DMS 273 (cell line): Measurements from ENCODE around the gene IL1RN.

Experiments
- DNase-seq: peaks from one replicate; lab custom pipeline; 2025; ENCODE audit not compliant: unreplicated experiment; lab: John Stamatoyannopoulos, UW

The IL1RN gene

DNA sequence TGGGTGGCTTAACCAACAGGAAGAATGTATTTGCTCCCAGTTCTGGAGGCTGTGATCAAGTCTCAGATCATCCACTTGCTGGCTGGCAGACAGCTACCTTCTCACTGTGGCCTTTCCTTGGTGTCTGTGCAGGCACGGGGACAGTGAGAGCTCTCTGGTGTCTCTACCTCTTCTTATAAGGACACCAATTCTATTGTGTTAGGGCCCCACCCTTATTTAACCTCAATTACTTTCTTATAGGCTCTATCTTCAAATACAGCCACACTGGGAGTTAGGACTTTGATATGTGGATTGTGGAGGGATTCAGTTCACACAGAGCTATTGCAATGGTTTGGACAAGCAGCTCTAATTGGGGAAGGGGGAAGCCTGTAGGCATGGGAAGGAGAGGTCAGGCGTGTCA lies 25.3 kb upstream of the IL1RN start:
- DNase-seq, result no peak

DNA sequence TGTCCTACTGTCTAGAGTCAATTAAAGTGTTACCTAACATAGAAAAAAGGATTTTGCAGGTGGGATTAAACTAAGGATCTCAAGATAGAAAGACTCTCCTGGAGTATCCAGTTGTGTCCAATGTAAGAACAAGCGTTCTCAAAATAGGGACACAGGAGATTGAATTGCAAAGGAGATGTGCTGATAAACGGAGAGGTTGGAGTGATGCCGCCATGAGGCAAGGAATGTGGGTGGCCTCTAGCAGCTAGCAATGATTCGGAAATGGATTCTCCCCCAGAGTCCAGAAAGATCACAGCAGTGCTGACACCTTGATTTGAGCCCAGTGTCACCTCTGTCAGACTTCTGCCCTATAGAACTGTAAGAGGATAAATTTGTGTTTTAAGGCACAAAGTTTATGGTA lies 24.1 kb upstream of the IL1RN start:
- DNase-seq, result no peak

DNA sequence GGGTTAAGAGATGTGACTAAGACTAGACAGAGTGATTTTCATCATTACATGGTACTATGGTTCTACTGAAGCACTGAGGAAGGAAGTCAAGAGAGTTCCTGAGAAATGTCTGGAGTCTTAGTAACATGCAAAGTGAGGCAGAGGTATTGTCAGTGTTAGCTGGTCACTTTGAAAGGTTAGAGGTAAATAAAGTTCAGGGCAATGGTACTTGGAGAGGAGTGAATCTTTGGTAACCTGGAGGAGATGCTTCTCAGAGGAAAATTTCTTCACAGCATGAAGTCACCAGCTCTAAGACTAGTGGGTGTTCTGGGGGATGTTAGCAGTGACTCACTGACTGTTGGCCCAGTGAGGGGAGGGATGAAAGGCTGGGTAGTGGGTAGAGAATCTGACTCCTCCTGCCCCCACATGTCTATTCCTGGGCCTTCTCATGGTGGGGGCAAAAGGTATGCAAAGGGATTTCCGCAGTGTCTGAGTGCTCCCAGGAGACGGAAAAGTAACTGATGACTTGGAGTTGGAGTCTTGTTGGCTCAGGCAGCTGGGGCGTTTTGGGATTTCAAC lies 23.3 kb upstream of the IL1RN start:
- no peak for DNase-seq

DNA sequence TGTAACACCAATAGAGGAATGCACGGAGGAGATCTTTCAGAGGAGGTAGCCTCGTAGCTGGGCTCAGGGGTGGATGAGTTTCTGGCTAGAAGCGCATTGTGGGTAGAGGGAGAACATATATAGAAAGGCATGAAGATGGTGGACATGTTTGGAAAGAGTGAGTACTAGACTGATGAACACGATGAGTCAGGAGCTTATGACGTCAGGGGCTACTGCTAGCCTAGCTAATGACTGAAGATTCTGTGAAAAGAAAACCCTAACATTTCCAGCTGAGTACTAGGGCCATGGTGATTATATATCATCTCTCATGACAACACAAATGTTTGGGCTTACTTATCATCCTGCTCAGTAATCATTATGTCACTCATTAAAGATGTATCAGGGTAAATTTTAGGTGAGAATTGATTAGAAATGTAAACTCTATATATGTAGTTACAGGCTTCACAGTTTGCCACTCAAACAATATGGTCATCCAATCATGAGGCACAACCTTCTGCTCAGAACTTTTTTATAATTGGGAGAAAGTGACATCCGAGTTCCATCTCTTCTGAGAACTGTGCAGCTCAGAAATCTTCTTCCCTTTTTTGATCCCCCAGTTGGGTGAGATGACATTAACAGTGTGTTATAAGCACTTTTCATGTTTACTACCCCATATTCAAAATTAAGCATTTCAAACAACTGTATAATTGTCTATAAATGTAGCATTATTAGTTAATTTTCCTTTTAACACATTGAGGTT lies 22.2 kb upstream of the IL1RN start:
- no peak for DNase-seq

DNA sequence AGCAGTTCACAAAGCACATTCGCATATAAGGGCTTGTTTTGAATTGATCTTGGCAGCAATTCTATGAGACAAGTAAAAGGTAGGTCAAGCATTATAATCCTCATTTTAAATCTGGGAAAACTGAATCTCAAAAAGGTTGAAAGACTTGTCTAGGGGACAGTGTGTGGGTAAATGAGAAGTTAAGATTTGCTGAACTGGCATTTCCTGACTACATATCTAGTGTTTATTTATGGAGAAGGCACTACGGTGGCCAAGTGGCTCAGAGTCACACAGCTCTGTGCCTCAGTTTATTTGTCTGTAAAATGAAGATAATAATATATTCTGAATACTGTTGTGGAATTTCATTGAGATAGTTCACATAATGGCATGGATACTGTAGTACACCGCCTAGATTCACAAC lies 16.3 kb upstream of the IL1RN start:
- DNase-seq, result no peak

DNA sequence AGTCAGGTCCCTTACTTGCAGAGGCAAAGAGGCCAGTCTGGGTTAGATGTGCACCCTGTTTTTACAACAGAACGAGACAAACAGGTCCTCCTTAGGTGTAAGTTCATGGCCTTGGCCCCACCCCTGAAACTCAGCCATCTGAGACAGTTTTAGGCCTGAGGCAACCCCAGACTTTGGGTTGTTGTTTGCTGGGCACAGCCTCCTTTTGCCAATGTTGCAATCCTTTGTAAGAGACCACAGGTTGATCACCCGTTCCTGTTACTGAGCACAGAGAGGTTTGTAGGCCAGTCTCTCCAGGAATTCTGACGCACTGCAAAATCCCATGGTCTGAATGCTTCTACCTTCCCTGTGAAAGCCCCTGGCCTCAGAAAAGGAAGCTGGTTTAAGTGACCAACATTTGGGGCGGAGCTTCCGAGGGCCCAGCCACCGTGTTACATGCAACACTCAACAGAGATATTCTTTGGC lies 15.5 kb upstream of the IL1RN start:
- DNase-seq, result no peak

DNA sequence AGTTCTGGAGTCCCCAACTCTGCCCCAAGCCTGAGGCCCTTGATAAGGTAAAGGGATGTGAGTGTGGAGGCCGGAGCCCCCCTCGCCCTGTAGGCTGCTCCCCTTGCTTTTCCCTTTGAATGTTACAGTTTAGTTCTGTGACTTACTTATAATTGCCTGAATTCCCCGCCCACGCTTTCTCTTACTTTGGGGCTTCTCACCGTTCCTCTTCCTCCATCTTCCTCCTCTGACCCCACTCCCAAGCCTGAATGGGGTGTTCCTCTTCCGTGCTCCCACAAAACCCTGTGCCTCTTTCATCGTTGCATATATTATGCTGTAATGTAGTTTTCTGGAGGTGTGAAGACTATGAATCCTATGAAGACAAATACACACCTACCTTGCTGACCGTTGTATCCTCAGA lies 15.0 kb upstream of the IL1RN start:
- DNase-seq, result no peak

DNA sequence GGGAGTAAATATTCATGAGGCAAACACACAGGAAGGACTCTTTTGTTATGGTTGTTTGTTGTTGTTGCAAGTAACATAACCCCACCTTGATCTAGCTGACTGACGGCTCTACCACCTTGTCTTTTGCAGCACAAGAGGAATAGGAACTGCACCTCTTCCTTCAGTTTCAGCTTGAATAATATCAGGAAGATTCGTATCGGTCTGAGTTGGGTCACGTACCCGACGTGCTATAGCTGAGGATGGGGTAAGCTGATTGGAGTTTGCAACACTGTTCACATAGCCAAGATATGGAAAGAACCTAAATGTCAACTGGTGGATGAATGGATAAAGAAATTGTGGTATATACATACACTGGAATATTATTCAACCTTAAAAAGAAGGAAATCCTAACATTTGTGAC lies 14.5 kb upstream of the IL1RN start:
- DNase-seq, result no peak

DNA sequence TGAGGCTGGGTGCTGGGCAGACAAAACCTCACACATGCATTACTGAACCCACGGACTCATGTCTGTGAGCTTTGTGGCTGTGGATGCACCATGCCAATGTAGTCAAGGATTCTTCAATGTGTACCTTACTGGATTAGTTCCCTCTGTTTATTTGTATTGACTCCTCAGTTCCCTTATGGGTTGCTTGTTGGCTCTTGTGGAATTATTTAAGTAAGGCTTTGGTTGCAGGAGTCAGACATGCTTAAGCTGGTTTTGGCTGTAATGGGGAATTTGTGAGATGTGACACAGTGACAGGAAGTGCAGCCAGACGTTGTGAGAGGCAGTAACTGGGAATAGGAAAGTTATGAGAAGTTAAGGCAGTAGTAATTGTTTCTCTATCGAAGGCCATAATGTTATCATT lies 13.6 kb upstream of the IL1RN start:
- DNase-seq, result no peak

DNA sequence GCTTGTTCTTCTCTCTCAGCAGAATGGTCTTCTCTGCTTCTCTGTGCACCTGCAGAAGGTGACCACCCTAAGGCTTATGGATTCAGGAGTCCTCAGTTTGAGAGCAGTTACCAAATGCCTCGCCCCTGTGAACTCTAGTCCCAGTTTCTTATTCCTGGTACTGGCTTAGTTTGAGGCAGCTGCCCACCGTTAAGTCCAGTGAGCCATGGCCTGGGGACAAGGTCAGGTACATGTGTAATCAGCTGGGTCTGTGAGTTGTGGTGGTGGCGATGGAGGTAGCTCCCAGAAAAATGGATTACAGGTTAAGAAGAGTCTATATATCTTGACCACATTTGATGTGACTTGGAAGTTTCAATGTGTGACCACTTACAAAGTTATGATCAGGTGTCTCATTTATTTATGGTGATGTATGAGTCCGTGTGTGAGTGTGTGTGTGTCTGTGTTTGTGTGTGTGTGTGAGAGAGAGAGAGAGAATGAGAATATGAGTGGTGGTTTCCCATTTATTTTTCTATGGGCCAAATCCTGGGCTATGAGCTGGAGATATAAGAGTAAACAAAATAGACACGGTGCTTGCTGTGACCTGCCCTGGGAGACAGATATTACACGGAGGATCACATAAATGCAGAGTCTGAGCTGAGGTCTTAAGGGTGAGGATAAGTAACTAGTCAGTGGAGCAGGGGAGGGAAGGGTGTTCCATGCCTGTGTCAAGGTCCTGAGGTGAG lies 13.0 kb upstream of the IL1RN start:
- DNase-seq, result no peak

DNA sequence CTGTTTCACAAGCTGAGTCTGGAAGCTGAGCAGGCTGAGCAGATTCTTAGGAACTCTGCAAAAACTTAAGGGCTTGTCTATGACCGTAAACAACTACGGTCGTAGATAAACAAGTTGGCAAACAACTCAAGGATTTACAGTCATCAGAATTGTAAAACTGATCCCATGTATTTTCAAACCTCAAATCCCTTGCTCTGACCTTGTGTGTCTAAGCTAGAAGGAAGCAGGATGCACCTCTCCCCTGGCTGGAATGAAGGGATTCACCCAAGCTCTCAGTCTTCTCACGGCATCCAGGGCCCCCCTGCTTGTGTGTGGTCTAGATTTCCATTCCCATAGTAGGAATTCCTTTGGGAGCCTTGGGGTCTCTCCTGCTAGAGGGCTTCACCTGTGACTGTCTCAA lies 12.4 kb upstream of the IL1RN start:
- DNase-seq, result no peak

DNA sequence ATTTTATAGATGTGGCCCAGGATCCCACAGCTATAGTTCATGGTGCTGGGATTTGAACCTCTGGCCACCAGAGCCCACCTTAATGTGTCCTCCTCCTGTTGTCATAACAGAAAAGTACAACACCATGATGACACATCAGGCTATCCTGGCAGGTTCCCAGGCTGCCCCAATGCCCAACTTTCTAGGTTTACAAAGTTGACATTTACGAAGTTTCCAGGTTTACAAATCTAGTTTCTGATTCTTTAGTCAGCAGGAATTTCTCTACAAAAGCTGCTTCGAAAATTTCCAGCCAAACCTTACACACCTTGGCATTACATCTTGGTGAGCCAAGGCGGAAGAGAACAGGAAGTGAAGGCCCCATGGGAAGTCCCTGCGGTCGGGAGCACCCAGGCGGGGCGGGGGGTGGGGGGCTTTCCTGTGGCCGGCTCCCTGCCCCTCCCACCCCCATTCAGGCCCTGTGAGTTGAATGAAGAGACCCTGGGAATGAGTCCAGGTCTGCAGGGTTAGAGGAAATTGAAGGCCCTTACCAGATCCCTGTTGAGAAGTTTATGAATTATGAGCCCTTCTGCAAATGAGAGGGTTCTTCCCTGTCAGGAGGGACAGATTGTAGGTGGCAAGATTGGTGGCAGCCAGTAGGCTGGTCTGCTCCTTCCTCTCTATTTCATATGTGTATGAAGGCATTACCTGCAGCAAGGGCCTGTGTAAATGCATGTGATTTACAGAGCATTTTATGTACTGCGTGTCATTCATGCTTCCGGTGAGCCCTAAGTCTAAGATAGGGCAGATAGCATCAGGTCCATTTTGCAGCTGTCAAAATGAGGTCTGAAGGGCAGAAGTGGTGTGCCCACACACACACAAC lies 11.1 kb upstream of the IL1RN start:
- DNase-seq, result no peak

DNA sequence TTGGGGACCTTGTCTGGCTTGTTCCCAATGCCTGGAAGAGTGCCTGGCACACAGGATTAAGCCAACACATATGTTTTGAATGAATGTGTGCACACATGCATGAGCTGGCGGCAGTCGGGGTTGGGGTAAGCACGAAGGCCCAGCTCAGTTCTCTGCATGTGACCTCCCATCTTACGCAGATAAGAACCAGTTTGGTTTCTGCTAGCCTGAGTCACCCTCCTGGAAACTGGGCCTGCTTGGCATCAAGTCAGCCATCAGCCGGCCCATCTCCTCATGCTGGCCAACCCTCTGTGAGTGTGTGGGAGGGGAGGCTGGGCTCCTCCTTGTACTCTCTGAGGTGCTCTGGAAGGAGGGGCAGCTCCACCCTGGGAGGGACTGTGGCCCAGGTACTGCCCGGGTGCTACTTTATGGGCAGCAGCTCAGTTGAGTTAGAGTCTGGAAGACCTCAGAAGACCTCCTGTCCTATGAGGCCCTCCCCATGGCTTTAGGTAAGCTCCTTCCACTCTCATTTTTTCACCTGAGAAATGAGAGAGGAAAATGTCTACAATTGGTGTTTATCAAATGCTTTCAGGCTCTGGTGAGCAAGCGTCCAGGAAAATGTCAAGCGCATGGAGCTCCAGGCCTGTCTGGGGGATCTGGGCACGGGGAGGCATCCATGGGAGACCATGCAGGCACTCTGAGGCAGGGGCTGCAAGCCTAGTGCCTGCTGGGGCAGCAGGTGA lies 9.7 kb upstream of the IL1RN start:
- DNase-seq, result no peak

DNA sequence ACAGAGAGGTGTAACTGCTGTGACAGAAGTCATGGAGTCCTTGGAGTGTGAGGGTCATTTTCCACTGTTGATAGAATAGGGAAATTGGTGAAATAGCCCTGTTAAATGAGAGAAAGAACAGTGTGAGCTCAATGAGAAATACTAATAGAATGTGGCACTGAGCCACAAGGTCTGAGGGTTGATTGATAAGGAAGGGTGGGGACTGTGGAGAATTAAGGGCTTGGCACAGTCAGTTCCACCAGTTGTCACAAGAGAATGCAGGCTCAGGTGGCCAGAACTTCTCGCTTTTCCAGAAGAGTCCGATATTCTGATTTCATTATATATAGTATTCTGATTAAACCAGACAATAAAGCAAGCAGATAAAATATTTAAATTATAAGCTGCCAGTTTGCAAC lies 9.1 kb upstream of the IL1RN start:
- DNase-seq, result no peak

DNA sequence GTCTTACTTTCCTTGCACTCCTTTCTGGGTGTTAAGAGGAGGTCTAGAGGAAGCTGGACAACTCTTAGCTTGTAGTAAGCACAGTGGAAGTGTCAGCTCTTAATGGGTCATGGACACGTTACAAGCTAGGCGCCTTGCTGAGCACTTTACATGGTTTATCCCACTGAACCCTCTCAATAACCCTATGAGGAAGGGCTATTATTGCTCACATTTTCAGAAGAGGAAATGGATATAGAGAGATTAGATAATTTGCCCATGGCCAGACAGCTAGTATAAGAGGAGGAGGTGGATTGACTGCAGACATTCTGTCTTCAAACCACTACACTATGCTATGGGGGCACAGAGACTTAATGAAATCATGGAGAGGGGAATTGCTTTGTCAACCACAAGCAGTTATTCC lies 8.3 kb upstream of the IL1RN start:
- no peak for DNase-seq

DNA sequence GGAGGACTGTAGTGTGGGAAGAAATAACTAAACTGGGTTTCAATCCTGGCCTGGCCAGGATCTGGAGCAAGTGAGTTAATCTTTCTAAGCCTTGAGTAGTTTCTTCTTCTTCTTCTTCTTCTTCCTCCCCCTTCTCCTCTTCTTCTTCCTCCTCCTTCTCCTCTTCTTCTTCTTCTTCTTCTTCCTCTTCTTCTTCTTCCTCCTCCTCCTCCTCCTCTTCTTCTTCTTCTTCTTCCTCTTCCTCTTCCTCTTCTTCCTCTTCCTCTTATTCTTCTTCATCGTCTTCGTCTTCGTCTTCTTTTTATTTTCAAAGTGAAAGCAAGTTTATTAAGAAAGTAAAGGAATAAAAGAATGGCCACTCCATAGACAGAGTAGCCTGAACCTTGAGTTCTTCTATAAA lies 6.5 kb upstream of the IL1RN start:
- DNase-seq, result no peak

DNA sequence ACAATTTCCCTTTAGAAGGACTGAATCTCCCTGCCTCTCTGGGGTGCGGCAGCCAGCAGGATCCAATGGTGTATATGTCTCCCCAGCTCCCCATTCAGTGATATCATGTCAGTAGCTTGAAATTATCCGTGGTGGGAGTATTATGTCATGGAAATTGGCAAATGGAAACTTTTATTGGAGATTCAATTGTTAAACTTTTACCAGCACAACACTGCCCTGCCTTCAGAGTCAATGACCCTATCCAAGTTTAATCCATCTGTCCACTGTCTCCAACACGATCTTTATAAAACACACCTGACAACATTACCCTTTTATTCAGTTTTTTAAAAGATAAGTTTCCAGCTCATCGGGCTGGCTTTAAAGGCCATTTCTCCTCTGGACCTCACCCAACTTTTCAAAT lies 5.0 kb upstream of the IL1RN start:
- no peak for DNase-seq

DNA sequence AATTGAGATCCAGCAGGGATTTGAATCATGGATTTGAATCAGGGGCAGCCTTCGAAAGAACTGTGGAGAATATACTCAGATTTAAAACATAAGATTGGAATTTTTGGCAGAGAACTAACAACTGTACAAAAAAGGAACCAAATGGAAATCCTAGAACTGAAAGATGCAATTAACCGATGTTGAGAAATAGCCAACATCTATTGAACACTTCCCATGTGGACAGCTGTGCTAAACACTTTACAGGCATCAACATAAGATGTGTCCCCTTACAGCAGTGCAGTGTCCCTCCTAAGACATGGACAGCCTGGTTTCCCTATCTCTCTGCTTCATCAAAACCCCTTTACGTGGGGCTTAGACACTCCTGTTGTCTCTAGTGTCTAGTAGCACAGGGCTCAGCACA lies 3.7 kb upstream of the IL1RN start:
- no peak for DNase-seq

DNA sequence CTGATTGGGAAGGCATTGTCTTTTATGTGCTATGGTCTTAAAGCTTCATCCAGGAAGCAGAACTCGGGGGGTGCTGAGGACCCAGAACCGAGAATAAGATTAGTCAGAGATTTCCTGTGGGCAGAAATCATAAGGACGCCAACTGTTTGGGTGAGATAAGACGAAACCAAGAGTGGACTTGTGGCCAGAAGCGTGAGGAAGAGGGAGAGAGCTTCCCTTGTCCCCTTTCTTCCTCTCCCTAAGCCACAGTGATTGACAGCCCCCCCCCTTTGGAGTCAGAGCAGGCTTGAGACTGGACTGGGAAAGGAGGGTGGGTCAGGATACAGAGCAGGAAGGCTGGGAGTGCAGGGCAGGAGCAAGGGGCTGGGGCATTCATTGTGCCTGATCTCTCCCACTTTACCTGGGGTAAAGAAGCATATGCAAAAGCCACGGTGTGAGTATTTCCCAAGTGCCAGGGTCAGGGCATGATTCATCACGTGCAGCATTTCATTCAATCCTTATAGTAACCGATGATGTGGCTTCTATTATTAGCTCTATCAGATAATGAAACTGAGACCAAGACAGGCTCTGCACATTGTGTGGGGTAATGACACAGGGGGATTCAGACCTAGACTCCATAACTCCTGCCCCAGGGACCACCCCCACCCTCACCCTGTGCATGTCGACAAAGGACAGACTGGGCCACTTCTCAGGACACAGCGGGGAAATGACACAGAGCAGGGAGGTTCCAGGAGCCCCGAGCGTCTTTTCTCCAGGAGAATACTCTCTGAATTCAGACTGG lies 3.0 kb upstream of the IL1RN start:
- DNase-seq, result no peak
